ENCODE measurements around the gene NDUFB8.
"Not testable (repeated sequence)": the region's sequence is repeated elsewhere in the genome, so short reads cannot be mapped to it uniquely, and the experiment has no call there.

NDUFB8 gene

DNA sequence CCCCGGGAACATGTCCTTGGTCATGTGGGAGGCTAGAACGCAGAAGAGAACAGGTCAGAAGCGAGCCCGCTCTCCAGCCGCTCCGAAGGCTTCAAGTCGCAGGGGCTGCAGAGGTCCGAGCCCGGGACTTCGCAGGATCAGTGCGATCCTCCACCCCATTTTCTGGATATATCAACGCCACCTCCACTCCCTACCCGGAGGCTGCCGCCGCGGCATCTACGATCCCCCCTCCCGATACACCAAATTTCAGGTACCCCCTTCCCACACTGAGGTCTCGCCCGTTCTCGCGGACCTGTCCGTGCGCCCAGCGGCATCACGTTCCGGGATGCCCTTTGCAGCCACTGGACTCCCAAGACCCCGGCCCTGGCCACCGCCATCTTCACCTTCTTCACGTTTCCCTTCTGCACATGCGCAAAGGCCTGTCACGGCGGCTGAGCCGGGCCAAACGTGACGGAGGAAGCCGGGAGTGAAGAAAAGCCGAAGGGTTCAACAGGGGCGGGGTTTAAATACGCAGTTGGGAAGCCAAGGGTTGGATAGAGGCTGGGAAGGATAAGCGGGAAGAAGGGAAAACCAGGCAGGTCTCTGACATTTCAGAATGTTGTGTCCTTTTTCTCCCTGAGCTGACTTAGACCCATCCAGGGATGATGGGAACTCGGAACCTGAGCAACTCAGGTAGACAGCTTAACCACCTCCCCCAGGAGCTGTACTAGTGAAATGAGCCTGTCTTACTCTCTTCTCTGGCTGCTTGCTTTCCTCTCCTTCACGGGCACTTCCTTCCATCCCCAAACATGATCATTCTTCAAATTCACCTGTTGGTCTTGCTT is at the start of gene NDUFB8:
Gene NDUFB8, minus strand, starts transcription at position 397 of the 824 bp plus-strand sequence. Its CDS starts 20 bp downstream, at position 377.
- peak; percentile 83 for DNase-seq (ENCODE audit: low spot score)

DNA sequence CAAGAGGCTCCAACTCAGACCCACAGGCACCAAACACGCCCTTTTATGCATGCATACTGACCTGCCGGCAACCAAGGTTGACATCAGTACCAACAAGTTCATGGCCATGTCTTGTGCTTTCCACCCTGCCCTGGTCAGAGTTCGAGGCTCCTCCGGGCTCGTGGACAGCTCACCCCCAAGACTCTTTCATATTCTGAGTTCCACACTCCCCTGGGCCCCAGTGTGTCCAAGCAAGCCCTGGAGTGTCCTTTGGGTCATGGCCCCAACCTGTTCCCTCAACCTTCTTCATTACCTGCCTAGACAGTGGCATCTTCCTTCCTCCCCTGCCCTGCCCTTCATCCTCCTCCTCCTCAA is 46.6 kb upstream of the NDUFB8 start:
- DNase-seq (ENCODE audit: low spot score), result no peak

DNA sequence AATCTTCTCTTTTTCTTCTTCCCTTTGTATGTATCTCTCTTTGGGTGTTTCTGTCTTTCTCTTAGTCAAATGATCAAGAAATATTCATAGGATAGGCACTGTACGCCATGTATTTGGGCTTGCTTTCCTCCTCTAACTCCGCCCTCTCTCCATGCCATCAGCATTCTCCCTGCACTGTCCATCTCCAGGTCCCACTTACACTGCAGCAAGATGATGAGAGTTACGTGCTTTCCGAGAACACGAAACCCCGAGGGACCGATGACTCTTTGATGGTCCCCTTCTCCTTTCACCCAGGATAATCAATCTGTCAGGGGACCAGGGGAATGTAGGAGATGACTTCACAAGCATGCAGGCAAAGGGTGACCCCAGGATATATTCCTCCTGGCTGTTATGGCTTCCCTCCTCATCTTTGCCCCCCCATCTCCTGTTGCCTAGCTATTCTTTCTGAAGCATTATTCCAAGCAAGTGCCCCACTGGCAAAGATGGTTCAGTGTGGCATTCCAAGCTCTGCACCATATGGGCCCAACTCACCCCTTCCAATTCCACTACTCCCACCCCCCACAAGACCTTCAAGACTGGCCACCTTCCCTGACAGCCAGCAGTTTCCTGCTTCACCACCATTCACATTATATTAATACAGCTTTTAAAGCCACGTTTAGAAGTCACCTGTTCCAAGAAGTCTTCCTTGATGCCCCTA is 46.1 kb upstream of the NDUFB8 start:
- no peak for DNase-seq (ENCODE audit: low spot score)

DNA sequence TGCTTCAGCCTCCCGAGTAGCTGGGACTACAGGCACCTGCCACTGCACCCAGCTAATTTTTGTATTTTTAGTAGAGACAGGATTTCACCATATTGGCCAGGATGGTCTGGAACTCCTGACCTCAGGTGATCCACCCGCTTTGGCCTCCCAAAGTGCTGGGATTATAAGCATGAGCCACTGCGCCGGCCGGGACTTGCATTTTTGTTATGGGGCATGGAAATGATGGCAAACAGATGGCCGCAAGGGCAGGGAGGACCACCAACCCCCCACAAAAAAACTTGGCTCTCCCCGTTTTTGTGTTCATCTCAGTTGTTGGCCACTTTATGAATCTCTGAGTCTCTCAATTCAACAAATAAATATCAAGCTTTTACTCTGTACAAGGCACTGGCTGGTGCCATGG is 45.5 kb upstream of the NDUFB8 start:
- DNase-seq (ENCODE audit: low spot score), result not testable (repeated sequence)

DNA sequence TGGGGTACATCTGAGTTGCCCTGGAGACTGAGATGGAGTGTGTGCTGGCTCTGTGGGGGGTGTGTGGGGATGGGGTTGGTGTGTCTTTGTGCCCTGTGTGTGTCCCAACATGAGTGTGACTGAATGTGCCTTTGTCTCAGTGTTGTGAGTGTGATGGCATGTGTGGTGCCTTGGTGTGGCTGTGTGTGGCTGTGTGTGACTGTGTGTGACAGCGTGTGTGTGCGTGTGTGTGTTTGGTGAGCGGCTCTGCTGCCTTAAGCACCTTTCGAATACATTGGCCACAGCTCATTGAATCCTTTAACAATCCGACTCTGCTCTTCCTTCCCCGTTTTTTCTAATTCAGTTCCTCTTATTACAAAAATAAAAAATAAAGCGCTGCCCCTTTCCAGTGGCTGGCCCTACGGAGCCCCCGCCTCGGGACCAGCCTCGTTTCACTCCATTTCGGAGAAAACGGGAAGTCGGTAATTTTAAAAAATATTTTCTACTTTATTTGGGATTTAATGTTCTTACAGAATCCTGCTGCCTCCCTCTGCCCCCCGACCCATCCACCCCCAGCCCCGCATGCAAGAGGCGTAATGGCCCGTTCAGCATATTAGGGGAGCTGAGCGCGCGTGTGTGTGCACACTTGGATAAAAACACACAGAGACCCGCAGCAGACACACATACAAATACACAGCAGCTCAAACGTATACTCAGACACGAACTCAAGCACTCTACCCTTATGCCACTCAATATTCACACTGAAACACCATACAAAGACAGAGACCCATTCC is 41.6 kb upstream of the NDUFB8 start:
- DNase-seq (ENCODE audit: low spot score), result no peak

DNA sequence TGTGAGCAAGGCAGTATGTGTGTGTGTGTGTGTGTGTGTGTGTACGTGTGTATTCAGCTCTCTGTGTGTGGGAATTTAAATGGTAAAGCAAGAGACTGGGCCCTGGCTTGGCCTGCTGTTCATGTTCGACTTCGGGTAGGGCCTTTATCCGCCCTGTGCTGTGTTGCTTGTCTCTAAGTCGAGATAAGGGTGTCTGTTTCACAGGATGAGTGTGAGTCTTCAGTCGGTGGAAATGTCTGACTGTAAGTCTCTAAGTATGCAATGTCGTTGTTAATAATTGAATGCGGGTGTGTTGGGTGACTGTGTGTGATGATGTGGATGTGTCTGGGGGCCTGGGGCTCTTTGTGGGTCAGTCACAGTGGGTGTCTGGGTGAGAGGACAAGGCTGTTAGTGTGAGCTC is 40.8 kb upstream of the NDUFB8 start:
- no peak for DNase-seq (ENCODE audit: low spot score)

DNA sequence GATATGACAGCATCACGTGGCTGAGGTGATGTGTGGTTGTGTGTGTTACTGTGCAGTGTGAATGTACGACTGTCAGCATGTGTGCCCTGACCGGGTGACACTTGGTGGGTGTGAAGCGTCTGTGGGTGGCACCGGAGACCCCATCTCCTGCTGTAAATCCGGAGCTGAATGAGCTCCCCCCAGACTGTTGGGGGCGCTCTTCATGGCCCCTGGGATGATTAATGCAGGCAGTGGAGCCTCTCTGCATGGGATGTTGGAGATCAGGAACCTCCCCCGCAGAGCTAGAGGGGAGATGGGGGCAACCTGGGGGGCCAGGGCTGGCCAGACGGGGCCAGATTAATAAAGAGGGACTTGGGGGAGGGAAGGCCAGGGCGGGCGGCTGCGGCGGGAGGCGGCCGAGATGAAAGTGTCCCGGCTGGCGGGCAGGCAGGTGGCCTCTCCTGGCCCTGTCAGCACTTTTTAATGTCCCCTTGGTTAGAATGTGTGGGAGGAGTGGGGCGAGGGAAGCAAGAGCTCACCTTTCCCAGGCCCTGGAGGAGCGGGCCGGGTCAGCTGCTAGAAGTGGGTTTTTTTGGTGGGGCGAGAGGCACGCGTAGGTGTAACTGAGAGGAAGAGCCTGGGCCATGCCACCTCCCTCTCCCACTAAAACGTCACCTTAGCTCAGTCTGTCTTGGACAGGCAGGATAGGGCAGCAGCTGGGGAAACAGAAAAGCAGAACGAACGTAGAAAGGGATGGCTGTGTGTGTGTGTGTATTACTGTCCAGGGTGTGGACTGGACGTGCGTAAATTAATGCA is 40.2 kb upstream of the NDUFB8 start:
- DNase-seq (ENCODE audit: low spot score), result no peak

DNA sequence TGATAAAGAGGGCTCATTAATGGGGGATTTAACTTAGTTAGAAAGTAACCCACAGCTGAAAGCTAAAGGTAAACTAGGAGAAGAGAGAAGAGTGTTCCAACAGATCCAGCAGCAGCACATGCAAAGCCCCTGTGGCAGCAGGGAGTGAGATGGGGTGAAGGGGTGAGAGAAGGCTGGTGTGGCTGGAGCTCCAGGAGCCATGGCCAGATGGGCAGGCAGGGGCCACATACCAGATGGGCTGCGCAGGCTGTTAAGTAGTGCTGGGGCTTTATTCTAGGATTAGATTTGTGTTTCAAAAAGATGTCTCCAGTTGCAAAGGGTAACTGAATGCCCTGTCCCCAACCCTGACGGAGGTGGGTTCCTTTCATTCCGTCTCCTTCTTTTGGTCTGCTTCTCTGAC is 39.2 kb upstream of the NDUFB8 start:
- DNase-seq (ENCODE audit: low spot score), result no peak

DNA sequence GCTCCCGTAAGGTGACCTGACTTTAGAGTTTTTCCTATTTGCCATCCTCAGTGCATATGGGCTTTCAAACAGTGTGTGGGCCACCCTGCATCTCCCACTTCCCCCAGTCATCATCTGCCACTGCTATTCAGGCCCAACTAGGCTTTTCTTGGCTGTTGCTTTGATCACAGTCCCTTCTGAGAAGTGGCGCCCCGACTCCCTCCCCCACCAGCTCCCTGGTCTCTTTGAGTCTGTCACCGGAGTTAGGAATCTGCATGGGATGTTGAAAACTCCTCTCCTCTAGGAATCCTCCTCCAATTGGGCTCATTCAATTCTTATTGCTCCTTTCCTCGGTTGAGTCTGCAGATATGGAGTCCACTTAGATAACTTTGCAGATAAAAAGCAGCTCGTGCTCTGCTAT is 38.2 kb upstream of the NDUFB8 start:
- no peak for DNase-seq (ENCODE audit: low spot score)

DNA sequence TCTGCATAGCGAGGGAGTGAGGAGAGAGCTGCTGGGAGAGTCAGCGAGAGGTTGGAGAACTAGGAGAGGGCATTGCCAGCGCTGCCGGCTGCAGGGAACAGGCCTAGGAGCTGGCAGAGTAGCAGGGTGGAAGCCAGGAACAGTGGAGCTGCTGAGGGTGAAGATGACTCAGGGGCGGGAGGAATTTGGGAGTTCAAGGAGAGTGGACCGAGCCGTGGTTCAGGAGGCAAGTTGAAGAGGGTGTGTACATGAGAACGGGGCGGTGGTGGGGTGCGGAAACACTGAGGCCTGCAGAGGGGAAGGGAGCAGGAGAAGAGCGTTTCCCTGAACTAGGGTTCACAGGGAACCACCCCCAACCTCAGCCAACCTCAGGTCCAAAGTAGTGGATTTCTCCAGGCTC is 37.6 kb upstream of the NDUFB8 start:
- DNase-seq (ENCODE audit: low spot score), result no peak

DNA sequence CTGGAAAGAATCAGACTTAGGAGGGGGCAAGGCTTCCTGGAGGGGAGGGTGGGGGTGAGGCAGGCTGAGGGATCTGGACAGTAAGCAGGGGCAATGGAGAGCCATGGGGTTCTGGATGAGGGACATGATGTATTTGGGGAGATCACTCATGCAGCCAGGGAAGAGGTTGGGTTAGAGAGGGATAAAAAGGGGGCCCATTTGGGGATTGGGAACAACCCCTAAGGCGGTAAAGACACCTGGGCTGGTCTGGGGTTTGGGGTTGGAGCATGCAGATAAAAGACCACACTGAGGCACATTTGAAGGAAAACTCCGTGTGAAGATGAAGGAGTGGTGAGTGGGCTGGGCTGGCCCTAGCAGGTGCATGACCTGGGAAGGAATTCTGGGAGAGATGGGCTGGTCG is 36.9 kb upstream of the NDUFB8 start:
- DNase-seq (ENCODE audit: low spot score), result no peak

DNA sequence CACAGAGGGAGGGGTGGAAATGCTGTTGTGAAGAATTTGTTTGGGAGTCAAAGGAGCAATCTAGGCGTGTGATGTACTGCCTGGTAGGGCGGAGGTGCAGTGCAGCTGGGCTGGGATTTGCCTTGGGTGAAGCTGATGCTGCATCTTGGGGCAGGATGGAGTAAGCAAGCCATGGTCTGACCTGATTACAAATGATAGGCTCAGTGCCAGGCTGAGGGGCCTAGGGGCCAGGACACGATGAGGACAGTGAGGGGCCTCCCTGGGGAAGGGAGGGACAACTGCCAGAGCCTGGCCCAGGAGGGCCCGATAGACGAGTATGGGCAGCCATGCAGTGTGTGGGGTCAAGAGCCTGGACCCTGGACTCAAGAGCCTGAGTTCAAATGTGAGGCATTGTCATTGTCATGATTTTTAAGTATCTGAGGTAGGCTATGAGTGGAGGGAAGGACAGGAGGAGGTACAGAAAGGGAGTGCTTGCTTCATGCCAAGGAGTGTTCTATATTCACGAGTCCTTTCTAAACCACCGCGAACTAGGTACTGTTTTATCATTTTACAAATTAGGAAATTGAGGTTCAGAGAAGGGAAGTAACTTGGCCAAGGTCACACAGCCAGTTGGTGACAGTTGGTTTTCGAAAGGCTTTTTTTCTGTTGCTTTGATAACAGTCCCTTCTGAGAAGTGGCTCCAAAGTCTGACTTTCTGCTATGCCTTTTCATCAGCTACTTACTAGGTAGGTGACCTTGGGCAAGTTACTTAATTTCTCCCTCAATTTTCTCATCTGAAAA is 35.7 kb upstream of the NDUFB8 start:
- DNase-seq (ENCODE audit: low spot score), result no peak

DNA sequence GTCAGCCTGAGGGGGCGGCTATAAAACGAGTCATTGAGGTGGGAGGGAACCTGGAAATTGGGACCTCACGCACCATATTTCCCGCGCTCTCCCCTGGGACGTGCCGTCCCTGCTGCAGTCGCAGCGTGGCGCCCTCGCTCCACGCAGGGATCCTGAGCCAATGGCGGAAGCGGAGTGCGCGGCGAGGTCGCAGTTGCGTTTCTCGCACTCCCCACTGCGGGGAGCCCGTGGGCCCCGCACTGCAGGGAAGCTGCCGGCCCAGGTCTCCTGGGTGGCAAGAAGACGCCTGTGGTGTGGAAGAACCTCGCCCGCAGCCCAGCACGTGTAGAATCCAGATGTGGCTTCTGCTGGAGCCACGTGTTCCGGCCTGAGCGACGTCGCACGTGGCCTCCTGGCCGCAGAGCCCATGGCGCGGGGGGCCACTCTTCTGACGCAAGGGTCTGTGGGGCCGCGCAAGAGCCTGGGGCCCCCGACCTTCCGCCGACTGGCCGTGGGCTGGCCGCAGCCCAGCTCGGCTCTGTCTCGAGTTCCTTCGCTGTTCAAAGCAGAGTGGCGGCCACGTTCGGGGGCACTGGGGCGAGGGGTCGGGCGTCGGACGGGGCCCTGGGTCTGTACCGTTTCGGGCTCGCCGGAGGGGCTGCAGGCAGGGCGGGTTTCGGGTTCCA is 32.5 kb upstream of the NDUFB8 start:
- DNase-seq (ENCODE audit: low spot score), result no peak

DNA sequence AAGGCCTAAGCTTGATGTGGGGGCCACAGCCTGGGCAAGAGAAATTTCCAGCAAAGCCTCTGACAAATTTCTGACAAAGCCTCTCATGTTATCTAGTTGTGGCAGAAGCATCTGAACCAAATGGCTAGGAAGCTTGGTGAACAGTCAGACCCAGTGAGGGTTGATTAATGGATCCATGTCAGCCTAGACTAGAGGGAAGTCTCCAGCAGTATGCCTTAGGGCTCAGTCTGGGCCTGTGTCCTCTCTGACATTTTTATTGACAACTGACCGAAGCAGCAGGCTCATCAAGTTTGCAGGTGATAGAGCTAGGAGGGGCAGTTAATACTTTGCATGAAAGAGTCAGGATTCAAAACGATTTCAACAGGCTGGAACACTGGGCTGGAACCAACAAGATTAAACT is 31.3 kb upstream of the NDUFB8 start:
- DNase-seq (ENCODE audit: low spot score), result no peak

DNA sequence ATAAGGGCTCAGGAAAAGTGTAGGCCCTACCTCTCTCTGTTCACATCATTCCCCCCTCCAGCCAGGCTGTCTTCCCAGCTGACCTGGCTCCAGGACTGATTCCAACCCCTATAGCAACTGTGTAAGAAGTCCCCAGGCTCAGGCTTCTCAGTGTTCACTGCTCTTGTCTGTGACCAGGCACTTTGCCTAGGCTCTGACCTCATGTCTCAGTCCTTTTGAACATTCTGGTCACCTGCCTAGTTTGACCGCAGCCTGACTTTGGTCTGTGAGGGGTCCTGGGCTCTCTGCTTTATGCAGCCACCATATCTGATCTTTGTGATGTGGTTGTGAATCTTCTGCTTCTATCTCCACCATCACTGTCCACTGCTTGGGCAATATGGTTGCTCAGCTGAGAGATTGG is 30.6 kb upstream of the NDUFB8 start:
- no peak for DNase-seq (ENCODE audit: low spot score)

DNA sequence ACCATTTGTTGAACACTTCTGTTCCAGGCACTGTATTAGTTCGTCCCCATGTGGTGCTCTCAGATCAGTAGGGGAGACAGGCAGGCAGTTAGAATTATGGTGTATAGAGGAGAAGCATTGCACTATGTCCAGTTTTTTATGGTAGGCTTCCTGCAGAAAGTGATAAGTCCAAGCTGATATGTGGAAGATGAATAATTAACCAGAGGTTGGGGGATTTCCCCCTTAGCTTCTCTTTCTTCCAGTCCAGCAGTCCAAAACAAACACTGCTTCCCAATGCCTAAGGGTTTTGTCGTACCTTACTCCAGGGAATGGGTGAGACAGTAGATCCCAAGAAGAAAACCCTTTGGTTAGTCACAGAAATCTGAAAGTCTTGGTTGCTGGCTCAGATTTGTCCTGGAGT is 25.2 kb upstream of the NDUFB8 start:
- no peak for DNase-seq (ENCODE audit: low spot score)

DNA sequence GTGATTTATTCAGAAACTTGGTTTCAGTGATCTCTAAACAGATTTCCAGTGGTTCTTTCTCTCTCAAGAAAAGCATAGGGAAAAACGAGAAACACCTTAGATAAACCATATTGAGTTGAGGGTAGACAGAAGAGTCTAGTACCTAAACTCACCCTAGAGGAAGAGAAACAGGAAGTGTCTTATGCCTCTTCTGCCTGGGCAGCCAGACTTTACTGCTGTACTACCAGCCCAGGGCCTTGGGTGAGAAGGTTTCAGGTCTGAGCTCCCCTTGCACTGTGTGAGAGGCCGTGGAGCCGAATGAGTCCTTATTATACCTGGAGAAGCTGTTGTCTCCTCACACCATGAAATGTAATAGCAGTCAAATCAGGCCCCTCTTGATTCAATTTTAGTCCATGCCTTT is 24.3 kb upstream of the NDUFB8 start:
- DNase-seq (ENCODE audit: low spot score), result no peak

DNA sequence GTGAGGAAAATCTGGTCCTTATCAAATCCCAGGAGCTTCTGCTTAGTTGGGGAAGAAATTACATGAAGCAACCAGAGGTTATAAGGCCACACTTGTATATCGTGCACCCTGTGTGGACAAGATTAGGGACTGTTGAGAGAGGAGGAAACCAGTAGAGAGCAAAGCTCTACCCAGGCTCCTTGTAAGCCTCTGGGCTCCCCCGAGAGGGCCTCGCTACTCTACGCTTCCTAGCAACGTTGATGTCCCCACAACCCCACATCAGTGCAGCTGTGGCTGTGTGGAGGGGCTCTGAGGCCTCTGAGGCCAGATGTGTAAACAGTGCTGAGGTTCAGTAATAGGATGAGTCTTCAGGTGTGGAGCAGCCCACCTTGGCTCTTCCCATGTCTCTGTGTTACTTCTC is 22.1 kb upstream of the NDUFB8 start:
- DNase-seq (ENCODE audit: low spot score), result no peak

DNA sequence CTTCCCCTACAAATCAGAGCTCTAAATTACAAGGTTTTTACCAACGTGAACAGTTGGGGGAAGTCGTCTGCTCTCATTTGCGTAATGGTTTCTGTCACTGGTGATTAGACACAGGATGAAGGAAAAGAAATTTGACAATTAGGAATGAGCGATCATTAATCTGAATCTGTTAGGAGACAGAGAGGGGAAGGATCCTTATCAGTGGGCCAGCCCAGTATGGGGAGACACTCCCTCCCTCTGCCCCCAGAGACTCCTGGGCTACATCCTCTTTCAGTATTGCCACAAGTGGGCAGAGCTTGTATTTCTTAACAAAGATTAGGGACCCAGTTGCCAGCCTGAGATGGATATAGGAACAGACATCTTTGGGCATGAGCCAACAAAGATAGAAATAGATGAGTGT is 21.5 kb upstream of the NDUFB8 start:
- DNase-seq (ENCODE audit: low spot score), result no peak

DNA sequence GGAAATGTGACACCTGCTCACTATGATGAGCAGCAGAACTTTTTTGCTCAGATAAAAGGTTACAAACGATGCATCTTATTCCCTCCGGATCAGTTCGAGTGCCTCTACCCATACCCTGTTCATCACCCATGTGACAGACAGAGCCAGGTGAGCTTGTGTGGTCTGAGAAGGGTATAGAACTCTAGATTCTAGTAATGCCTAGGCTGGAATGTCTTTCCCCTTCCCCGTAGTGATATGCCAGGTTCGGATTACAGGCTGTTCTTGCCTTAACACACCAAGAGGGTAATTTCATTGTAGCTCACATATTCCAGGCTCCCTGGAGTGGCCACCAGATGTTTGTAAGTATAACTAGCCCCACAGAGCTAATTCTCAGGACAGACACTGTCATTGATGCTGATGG is 15.3 kb upstream of the NDUFB8 start:
- no peak for DNase-seq (ENCODE audit: low spot score)

DNA sequence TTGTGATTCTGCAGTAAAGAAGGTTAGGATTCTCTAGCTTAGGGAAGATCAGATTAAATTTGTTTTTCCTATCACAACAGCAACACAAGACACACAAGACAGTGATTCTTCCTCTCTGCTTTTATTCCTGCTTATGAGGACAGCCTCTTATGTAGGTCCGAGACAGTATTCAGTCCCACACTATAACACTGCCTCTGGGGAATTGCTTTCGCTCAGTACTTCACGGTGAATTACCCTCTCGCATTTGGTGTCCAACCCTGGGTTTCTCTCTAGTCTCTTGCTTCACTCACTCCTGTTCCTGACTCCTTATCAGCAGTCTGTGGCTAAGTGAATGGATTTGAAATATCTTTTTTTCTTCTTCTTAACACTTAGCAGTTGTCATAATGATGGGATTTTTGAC is 7.8 kb upstream of the NDUFB8 start:
- DNase-seq (ENCODE audit: low spot score), result no peak

Measured in RKO (cell line).